OCI-LY1 (cell line): ENCODE data around the gene LARP1.

Experiments used
- H2AFZ ChIP-seq: fragments of 200-600 bp; sonication (generic), shearing (Covaris generic); 2 replicates; pipeline ENCODE4 v1.6.0; 2014; ENCODE audit warnings: antibody characterized with exemption, mild to moderate bottlenecking, low read length
- H3F3A ChIP-seq: fragments of 200-600 bp; sonication (generic), shearing (Covaris generic); 2 replicates; pipeline ENCODE4 v1.6.0; 2014; ENCODE audit warnings: mild to moderate bottlenecking, antibody characterized with exemption, low read length, moderate library complexity; ENCODE audit not compliant: insufficient read depth
- H3K27ac ChIP-seq: fragments of 200-600 bp; sonication (generic); 2 replicates; pipeline ENCODE4 v1.5.1; 2014; ENCODE audit warnings: low read length, mixed run types, mild to moderate bottlenecking, low read depth; ENCODE audit not compliant: poor library complexity, severe bottlenecking
- H3K27me3 ChIP-seq: fragments of 200-600 bp; sonication (generic); 2 replicates; pipeline ENCODE4 v1.6.0; 2014; ENCODE audit warnings: antibody characterized with exemption, mild to moderate bottlenecking, low read length, moderate library complexity; ENCODE audit not compliant: insufficient read depth
- H3K36me3 ChIP-seq: fragments of 200-600 bp; sonication (generic); 2 replicates; pipeline ENCODE4 v1.6.1; 2014; ENCODE audit warnings: mild to moderate bottlenecking, antibody characterized with exemption, low read length, moderate library complexity, mixed read lengths; ENCODE audit not compliant: insufficient read depth
- H3K4me1 ChIP-seq: fragments of 200-600 bp; sonication (generic); 2 replicates; pipeline ENCODE4 v1.5.1; 2014; ENCODE audit warnings: mild to moderate bottlenecking, low read length, moderate library complexity; ENCODE audit not compliant: insufficient read depth, severe bottlenecking
- H3K4me2 ChIP-seq: fragments of 200-600 bp; sonication (generic), shearing (Covaris generic); 2 replicates; pipeline ENCODE4 v1.6.1; 2014; ENCODE audit warnings: low read length
- H3K4me3 ChIP-seq: fragments of 200-600 bp; sonication (generic); 2 replicates; pipeline ENCODE4 v1.5.1; 2014; ENCODE audit warnings: low read length, low read depth, mild to moderate bottlenecking, mixed read lengths; ENCODE audit not compliant: poor library complexity, severe bottlenecking
- H3K79me2 ChIP-seq: fragments of 200-600 bp; shearing (Covaris generic); 2 replicates; pipeline ENCODE4 v1.6.1; 2016; ENCODE audit warnings: mixed run types, low read length, mixed read lengths; ENCODE audit not compliant: insufficient read depth
- H3K9ac ChIP-seq: fragments of 200-600 bp; sonication (generic), shearing (Covaris generic); 2 replicates; pipeline ENCODE4 v1.6.1; 2014; ENCODE audit warnings: mild to moderate bottlenecking, low read length, mixed read lengths
- H3K9me2 ChIP-seq: fragments of 200-600 bp; sonication (generic), shearing (Covaris generic); 2 replicates; pipeline ENCODE4 v1.6.1; 2014; ENCODE audit warnings: low read depth, mild to moderate bottlenecking, low read length, mixed read lengths
- H3K9me3 ChIP-seq: fragments of 200-600 bp; shearing (Covaris generic); 2 replicates; pipeline ENCODE4 v1.6.1; 2014; ENCODE audit warnings: low read length, mixed read lengths
- H4K20me1 ChIP-seq: fragments of 200-600 bp; sonication (generic), shearing (Covaris generic); 2 replicates; pipeline ENCODE4 v1.6.0; 2016; ENCODE audit warnings: mild to moderate bottlenecking, low read length; ENCODE audit not compliant: insufficient read depth
- EZH2 ChIP-seq: fragments of 200-600 bp; sonication (generic), shearing (Covaris generic); IDR thresholded peaks from 2 replicates; pipeline ENCODE4 v1.8.0; 2017; ENCODE audit warnings: borderline replicate concordance, mixed run types, mild to moderate bottlenecking, antibody characterized with exemption, low read length, moderate library complexity, mixed read lengths
- TF ChIP-seq, protein P1 (sequence below): fragments of 200-600 bp; sonication (generic), shearing (Covaris generic); IDR thresholded peaks from 2 replicates; pipeline ENCODE4 v1.5.1; 2017; ENCODE audit warnings: mild to moderate bottlenecking, antibody characterized with exemption, low read length, moderate library complexity, mixed read lengths

The LARP1 gene

DNA sequence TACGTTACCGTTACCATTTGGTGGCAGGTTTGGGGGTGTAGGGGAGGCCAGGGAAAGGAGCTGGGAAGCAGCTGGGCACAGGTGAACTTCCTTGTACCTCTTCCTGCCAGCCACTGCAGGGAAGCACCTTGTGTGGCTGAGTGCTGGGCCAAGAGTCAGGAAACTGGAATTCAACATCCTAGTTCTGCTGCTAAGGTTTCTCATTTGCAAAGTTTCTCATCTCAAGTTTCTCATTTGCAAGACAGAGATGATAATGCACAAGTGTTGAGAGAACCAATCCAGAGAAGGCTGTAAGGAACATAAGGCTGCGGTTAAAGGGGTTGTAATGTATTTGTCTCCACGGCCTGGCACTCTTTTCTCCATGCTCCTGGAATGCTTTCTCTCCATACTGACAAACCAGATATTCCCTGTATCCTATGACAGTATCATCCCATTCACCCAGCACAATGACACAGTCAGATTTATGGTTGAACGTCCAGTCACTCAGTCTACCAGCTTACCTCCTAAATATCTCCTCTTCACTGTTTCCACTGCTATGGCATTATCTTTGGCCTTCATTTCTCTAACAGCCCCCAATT lies 33.6 kb upstream of the LARP1 start:
- Histone ChIP-seq H3K9ac (no peak overlapping the region), H2AFZ (no peak overlapping the region), H3F3A (no peaks in the 10 kb centered on the region), H4K20me1 (no peaks in the 10 kb centered on the region), H3K9me3 (no peaks in the 10 kb centered on the region), H3K79me2 (no peaks in the 10 kb centered on the region), H3K4me3 (no peak overlapping the region), H3K4me2 (no peak overlapping the region), H3K27me3 (no peaks in the 10 kb centered on the region), H3K36me3 (no peaks in the 10 kb centered on the region), H3K9me2 (no peaks in the 10 kb centered on the region), H3K4me1 (no peaks in the 10 kb centered on the region), H3K27ac (no peak overlapping the region)
- TF ChIP-seq, protein P1, sequence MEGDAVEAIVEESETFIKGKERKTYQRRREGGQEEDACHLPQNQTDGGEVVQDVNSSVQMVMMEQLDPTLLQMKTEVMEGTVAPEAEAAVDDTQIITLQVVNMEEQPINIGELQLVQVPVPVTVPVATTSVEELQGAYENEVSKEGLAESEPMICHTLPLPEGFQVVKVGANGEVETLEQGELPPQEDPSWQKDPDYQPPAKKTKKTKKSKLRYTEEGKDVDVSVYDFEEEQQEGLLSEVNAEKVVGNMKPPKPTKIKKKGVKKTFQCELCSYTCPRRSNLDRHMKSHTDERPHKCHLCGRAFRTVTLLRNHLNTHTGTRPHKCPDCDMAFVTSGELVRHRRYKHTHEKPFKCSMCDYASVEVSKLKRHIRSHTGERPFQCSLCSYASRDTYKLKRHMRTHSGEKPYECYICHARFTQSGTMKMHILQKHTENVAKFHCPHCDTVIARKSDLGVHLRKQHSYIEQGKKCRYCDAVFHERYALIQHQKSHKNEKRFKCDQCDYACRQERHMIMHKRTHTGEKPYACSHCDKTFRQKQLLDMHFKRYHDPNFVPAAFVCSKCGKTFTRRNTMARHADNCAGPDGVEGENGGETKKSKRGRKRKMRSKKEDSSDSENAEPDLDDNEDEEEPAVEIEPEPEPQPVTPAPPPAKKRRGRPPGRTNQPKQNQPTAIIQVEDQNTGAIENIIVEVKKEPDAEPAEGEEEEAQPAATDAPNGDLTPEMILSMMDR, result no peak
- TF ChIP-seq EZH2, result no peak

- H3F3A ChIP-seq, result no peaks in the 10 kb centered on the region
- H3K4me2 ChIP-seq, result no peak overlapping the region
- H3K27ac ChIP-seq, result no peak overlapping the region
- H3K9ac ChIP-seq, result no peak overlapping the region
- H3K9me2 ChIP-seq, result no peaks in the 10 kb centered on the region
- no peaks in the 10 kb centered on the region for H3K36me3 ChIP-seq
- H3K27me3 ChIP-seq, result no peaks in the 10 kb centered on the region
- H3K9me3 ChIP-seq, result no peaks in the 10 kb centered on the region
- H3K4me1 ChIP-seq, result no peaks in the 10 kb centered on the region
- no peaks in the 10 kb centered on the region for H4K20me1 ChIP-seq
- H2AFZ ChIP-seq, result no peak overlapping the region
- no peak overlapping the region for H3K4me3 ChIP-seq
- H3K79me2 ChIP-seq, result no peaks in the 10 kb centered on the region
- TF ChIP-seq, protein P1, result no peak
- no peak for TF ChIP-seq EZH2
These were observed 33.1 kb upstream of the LARP1 start for GRCh38 chr5:154722097-154722496.

DNA sequence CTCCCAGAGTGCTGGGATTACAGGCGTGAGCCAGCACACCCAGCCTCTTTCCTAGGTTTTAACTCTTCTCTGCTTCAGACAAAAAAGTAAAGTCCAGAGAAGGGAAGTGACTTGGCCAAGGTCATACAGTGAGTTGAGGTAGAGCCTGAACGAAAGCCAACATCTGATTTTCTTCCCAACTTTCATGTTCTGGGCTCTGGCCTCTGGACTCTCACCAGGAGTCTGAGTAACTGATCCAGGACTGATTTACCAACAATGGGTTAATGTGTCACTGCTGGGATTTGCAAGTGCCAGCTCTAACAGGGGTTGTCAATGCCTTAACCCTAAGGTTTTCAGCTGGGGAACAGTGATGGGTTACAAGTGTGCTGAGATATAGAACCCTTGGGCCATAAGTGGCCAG lies 32.2 kb upstream of the LARP1 start:
- no peak overlapping the region for H3K9ac ChIP-seq
- no peaks in the 10 kb centered on the region for H3K9me3 ChIP-seq
- H3K27me3 ChIP-seq, result no peaks in the 10 kb centered on the region
- H3K36me3 ChIP-seq, result no peaks in the 10 kb centered on the region
- no peak overlapping the region for H3K4me3 ChIP-seq
- H3K4me1 ChIP-seq, result no peaks in the 10 kb centered on the region
- H3K4me2 ChIP-seq, result no peak overlapping the region
- H3K9me2 ChIP-seq, result no peaks in the 10 kb centered on the region
- H4K20me1 ChIP-seq, result no peaks in the 10 kb centered on the region
- H3K27ac ChIP-seq, result no peak overlapping the region
- H2AFZ ChIP-seq, result no peak overlapping the region
- TF ChIP-seq, protein P1, result no peak
- no peak for TF ChIP-seq EZH2
- no peaks in the 10 kb centered on the region for H3K79me2 ChIP-seq
- H3F3A ChIP-seq, result no peaks in the 10 kb centered on the region
